Measurements from ENCODE around the gene ABCA2.

- no peak for TF ChIP-seq CTCF (IDR thresholded peaks at IDR 0.05)
- no peak for TF ChIP-seq POLR2A (IDR thresholded peaks at IDR 0.05)
These were observed 46.3 kb downstream of the ABCA2 start for GRCh38 chr9:136981588-136982231.
